Measurements from ENCODE around the gene COA3. TPM values are rescaled to one million over a fixed set of nuclear protein-coding genes. Genes with fewer than 3 reads are reported as not detected.

The COA3 gene
- total RNA-seq, 2 experiments from 2014 or later: 4.0 to 4.5 TPM

GRCh38 chr17:42784811-42785592 lies 13.5 kb downstream of the COA3 start:
- POLR2A ChIA-PET: interaction anchor here (1.0 kb wide), 1 partner anchor 208 kb away, joined by 3 read pairs; the partner anchor contains the start of gene PSMC3IP
- peaks cover 59 to 70% of the 10 kb centered on the region in 2 experiments for H3K27me3 ChIP-seq (ENCODE audit: control insufficient read depth in 1 of 2, insufficient read depth in 2 of 2, low read length in 2 of 2)

DNA sequence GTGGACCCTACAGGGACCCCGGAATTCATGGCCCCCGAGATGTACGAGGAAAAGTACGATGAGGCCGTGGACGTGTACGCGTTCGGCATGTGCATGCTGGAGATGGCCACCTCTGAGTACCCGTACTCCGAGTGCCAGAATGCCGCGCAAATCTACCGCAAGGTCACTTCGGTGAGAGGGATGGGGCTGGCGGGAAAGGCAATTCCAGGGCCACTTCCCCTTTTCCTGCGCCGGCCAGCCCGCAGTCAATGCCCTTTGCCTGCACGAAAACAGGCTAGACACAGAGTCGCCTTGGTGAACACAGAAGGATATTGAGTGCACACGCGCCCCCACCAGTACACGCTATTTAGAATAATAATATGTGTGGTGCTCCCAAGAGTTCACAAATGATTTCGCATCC lies 14.1 kb downstream of the COA3 start:
- ATAC-seq (ENCODE audit: poor library complexity): no peak
- POLR2A ChIA-PET: interaction anchor here (1.0 kb wide), 1 partner anchor 207 kb away, joined by 3 read pairs; the partner anchor contains the start of gene PSMC3IP
- intact Hi-C loops (cut with DNase I, micrococcal nuclease): no loop called here
- peaks cover 7% of the 10 kb centered on the region for H3K36me3 Mint-ChIP-seq (ENCODE audit: low read depth)
- no peak overlapping the region for H3K27ac ChIP-seq (ENCODE audit: low read depth in 1 of 2, low read length in 2 of 2)
- no peaks in the 10 kb centered on the region for H3K9me3 Mint-ChIP-seq
- H3K9me3 ChIP-seq (ENCODE audit: control insufficient read depth in 1 of 2, insufficient read depth in 1 of 2, low read length in 2 of 2): peaks cover 0 to 27% of the 10 kb centered on the region in 2 experiments
- H3K36me3 ChIP-seq (ENCODE audit: insufficient read depth, low read length): peaks cover 5% of the 10 kb centered on the region
- CTCF ChIA-PET: no interaction called here
- H3K27ac Mint-ChIP-seq: no peak overlapping the region
- no peak overlapping the region for H3K4me3 ChIP-seq (ENCODE audit: low read length)
- TF ChIP-seq CTCF (IDR thresholded peaks at IDR 0.05): no peak
- H3K4me1 Mint-ChIP-seq (ENCODE audit: low read depth): peaks cover 34% of the 10 kb centered on the region
- DNase-seq: peak in 1 of 14 experiments; percentile 24
- H3K27me3 ChIP-seq (ENCODE audit: control insufficient read depth in 1 of 2, insufficient read depth in 2 of 2, low read length in 2 of 2): peaks cover 63 to 70% of the 10 kb centered on the region in 2 experiments
- H3K4me1 ChIP-seq (ENCODE audit: insufficient read depth, low read length): peaks cover 30% of the 10 kb centered on the region
- H3K27me3 Mint-ChIP-seq: peaks cover 70% of the 10 kb centered on the region
- H3K4me3 Mint-ChIP-seq: no peak overlapping the region

More at GRCh38 chr17:42784811-42785592, 13.5 kb downstream of the COA3 start:
- intact Hi-C loops (cut with DNase I, micrococcal nuclease): no loop called here
- CTCF ChIA-PET: no interaction called here
- H3K36me3 ChIP-seq (ENCODE audit: insufficient read depth, low read length): no peaks in the 10 kb centered on the region
- no peak overlapping the region for H3K4me3 ChIP-seq (ENCODE audit: low read length)
- DNase-seq: peak in 1 of 14 experiments; percentile 31
- H3K9me3 ChIP-seq (ENCODE audit: control insufficient read depth in 1 of 2, insufficient read depth in 1 of 2, low read length in 2 of 2): peaks cover 0 to 27% of the 10 kb centered on the region in 2 experiments
- H3K4me1 ChIP-seq (ENCODE audit: insufficient read depth, low read length): peaks cover 27% of the 10 kb centered on the region
- ATAC-seq (ENCODE audit: poor library complexity): no peak
- peaks cover 65% of the 10 kb centered on the region for H3K27me3 Mint-ChIP-seq
- H3K9me3 Mint-ChIP-seq: no peaks in the 10 kb centered on the region
- peak overlapping the region; percentile 48 for H3K4me3 Mint-ChIP-seq
- no peak for TF ChIP-seq CTCF (IDR thresholded peaks at IDR 0.05)
- H3K36me3 Mint-ChIP-seq (ENCODE audit: low read depth): peaks cover under 1% of the 10 kb centered on the region
- H3K4me1 Mint-ChIP-seq (ENCODE audit: low read depth): peaks cover 28% of the 10 kb centered on the region
- H3K27ac ChIP-seq (ENCODE audit: low read depth in 1 of 2, low read length in 2 of 2): no peak overlapping the region
- no peak overlapping the region for H3K27ac Mint-ChIP-seq

DNA sequence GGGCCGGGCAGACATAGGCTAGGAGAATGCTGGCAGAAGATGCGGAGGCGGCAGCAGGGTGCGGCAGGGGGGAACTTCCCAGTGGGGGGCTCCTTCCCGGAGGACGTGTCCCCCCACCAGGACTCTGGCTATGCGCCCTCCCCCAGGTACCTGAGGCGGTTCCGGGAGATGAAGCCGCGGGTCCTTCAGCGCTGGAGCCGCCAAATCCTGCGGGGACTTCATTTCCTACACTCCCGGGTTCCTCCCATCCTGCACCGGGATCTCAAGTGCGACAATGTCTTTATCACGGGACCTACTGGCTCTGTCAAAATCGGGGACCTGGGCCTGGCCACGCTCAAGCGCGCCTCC lies 14.7 kb downstream of the COA3 start:
- CTCF ChIA-PET: no interaction called here
- H3K27me3 Mint-ChIP-seq: peaks cover 73% of the 10 kb centered on the region

More for the DNA sequence above, 14.7 kb downstream of the COA3 start:
- Histone ChIP-seq H3K4me3 (ENCODE audit: low read length) (no peak overlapping the region), H3K27ac (ENCODE audit: low read depth in 1 of 2, low read length in 2 of 2) (no peak overlapping the region), H3K36me3 (ENCODE audit: insufficient read depth, low read length) (peaks cover 12% of the 10 kb centered on the region), H3K4me1 (ENCODE audit: insufficient read depth, low read length) (peaks cover 30% of the 10 kb centered on the region), H3K9me3 (ENCODE audit: control insufficient read depth in 1 of 2, insufficient read depth in 1 of 2, low read length in 2 of 2) (peaks cover 0 to 27% of the 10 kb centered on the region in 2 experiments), H3K27me3 (ENCODE audit: control insufficient read depth in 1 of 2, insufficient read depth in 2 of 2, low read length in 2 of 2) (peaks cover 63 to 70% of the 10 kb centered on the region in 2 experiments)
- H3K4me1 Mint-ChIP-seq (ENCODE audit: low read depth): peaks cover 36% of the 10 kb centered on the region
- DNase-seq: no peak
- intact Hi-C loops (cut with DNase I, micrococcal nuclease): no loop called here
- H3K9me3 Mint-ChIP-seq: no peaks in the 10 kb centered on the region
- no peak for TF ChIP-seq CTCF (IDR thresholded peaks at IDR 0.05)
- H3K27ac Mint-ChIP-seq: no peak overlapping the region
- peaks cover 13% of the 10 kb centered on the region for H3K36me3 Mint-ChIP-seq (ENCODE audit: low read depth)
- H3K4me3 Mint-ChIP-seq: no peak overlapping the region
- ATAC-seq (ENCODE audit: poor library complexity): no peak
- POLR2A ChIA-PET: no interaction called here

Measured in CD4-positive, alpha-beta T cell (primary cell).